Neural progenitor cell (in vitro differentiated cells): ENCODE results near the gene ZNF341. TPM values are rescaled to one million over a fixed set of nuclear protein-coding genes. Genes with fewer than 3 reads are reported as not detected.

Source experiments
- DNase-seq: peaks from one replicate; pipeline ENCODE4 v3.0.0-alpha.2; 2016; ENCODE audit warnings: low spot score
- H2AFZ ChIP-seq: fragments of 200-600 bp; sonication (generic); replicated peaks from 2 replicates; pipeline ENCODE4 v1.6.1; 2016; ENCODE audit warnings: antibody characterized with exemption
- H3F3A ChIP-seq: fragments of 200-600 bp; sonication (generic); 2 replicates; pipeline ENCODE4 v1.6.1; 2016; ENCODE audit warnings: antibody characterized with exemption, low read depth
- H3K27ac ChIP-seq: fragments of 200-600 bp; sonication (generic); 2 replicates; pipeline ENCODE4 v1.5.1; 2016; ENCODE audit warnings: mild to moderate bottlenecking
- H3K27me3 ChIP-seq: fragments of 200-600 bp; sonication (generic); 2 replicates; pipeline ENCODE4 v1.6.1; 2016; ENCODE audit warnings: mild to moderate bottlenecking, moderate library complexity
- H3K36me3 ChIP-seq: fragments of 200-600 bp; sonication (generic); 2 replicates; pipeline ENCODE4 v1.5.1; 2016
- H3K4me1 ChIP-seq: fragments of 200-600 bp; sonication (generic); 2 replicates; pipeline ENCODE4 v1.6.1; 2016; ENCODE audit warnings: mixed run types
- H3K4me2 ChIP-seq: fragments of 200-600 bp; sonication (generic); 2 replicates; pipeline ENCODE4 v1.6.1; 2016
- H3K4me3 ChIP-seq: fragments of 200-600 bp; sonication (generic); 2 replicates; pipeline ENCODE4 v1.5.1; 2016
- H3K79me2 ChIP-seq: fragments of 200-600 bp; sonication (generic); 2 replicates; pipeline ENCODE4 v1.6.1; 2016; ENCODE audit warnings: low read depth
- H3K9ac ChIP-seq: fragments of 200-600 bp; sonication (generic); 2 replicates; pipeline ENCODE4 v1.6.1; 2016
- H3K9me3 ChIP-seq: fragments of 200-600 bp; sonication (generic); 2 replicates; pipeline ENCODE4 v1.5.1; 2016; ENCODE audit warnings: low read depth
- H4K20me1 ChIP-seq: fragments of 200-600 bp; sonication (generic); 2 replicates; pipeline ENCODE4 v1.6.1; 2016; ENCODE audit warnings: low read depth
- H3K27ac Mint-ChIP-seq: 3 replicates; pipeline ENCODE4 v1.8.0; 2021; ENCODE audit warnings: mixed read lengths
- H3K27me3 Mint-ChIP-seq: 2 replicates; pipeline ENCODE4 v1.8.0; 2022; ENCODE audit warnings: low read depth, mild to moderate bottlenecking, inconsistent platforms, moderate library complexity, mixed read lengths; ENCODE audit not compliant: insufficient read depth
- H3K36me3 Mint-ChIP-seq: 3 replicates; pipeline ENCODE4 v1.8.0; 2021; ENCODE audit warnings: mixed read lengths
- H3K4me1 Mint-ChIP-seq: 3 replicates; pipeline ENCODE4 v1.8.0; 2021; ENCODE audit warnings: mixed read lengths
- H3K4me3 Mint-ChIP-seq: 3 replicates; pipeline ENCODE4 v1.8.0; 2021; ENCODE audit warnings: mild to moderate bottlenecking, moderate library complexity, mixed read lengths
- H3K9me3 Mint-ChIP-seq: 3 replicates; pipeline ENCODE4 v1.8.0; 2020; ENCODE audit warnings: mixed read lengths
- CTCF ChIP-seq: fragments of 200-600 bp; sonication (generic); IDR thresholded peaks from 2 replicates; pipeline ENCODE4 v1.5.1; 2017; ENCODE audit warnings: antibody characterized with exemption, mild to moderate bottlenecking
- EZH2 ChIP-seq: fragments of 200-600 bp; sonication (generic); IDR thresholded peaks from 2 replicates; pipeline ENCODE4 v1.6.1; 2017; ENCODE audit warnings: antibody characterized with exemption, mild to moderate bottlenecking, moderate library complexity
- EZH2phosphoT487 ChIP-seq: fragments of 200-600 bp; sonication (generic); IDR thresholded peaks from 2 replicates; pipeline ENCODE4 v1.6.1; 2017; ENCODE audit warnings: antibody characterized with exemption
- total RNA-seq: library from RNA; depleted of rRNA; stranded (reverse); fragments of >200 nt; gene quantifications from 2 replicates; pipeline ENCODE4 v1.2.3, GENCODE V29; 2015; ENCODE audit warnings: low replicate concordance

The ZNF341 gene
- total RNA-seq, 1 donor from 2014 or later: 0.82 TPM

- Histone ChIP-seq H2AFZ (peak overlapping the region; percentile 74), H3K4me1 (peaks cover 10% of the 10 kb centered on the region), H3K9ac (no peak overlapping the region), H3K79me2 (no peaks in the 10 kb centered on the region), H3K4me3 (peak overlapping the region; percentile 43), H4K20me1 (no peaks in the 10 kb centered on the region), H3K27me3 (no peaks in the 10 kb centered on the region), H3F3A (peaks cover 30% of the 10 kb centered on the region), H3K9me3 (peaks cover 7% of the 10 kb centered on the region), H3K4me2 (peak overlapping the region; percentile 91), H3K27ac (peak overlapping the region; percentile 61), H3K36me3 (no peaks in the 10 kb centered on the region)
- no peak for DNase-seq
- peaks cover 12% of the 10 kb centered on the region for H3K27me3 Mint-ChIP-seq
- peaks cover 11% of the 10 kb centered on the region for H3K36me3 Mint-ChIP-seq
- TF ChIP-seq EZH2phosphoT487 (no peak), CTCF (no peak), EZH2 (no peak)
- peak overlapping the region; percentile 83 for H3K4me3 Mint-ChIP-seq
- H3K4me1 Mint-ChIP-seq: peaks cover 19% of the 10 kb centered on the region
- H3K9me3 Mint-ChIP-seq: peaks cover 16% of the 10 kb centered on the region
- peak overlapping the region; percentile 87 for H3K27ac Mint-ChIP-seq
These were observed 572 bp downstream of the ZNF341 start for GRCh38 chr20:33732166-33732970.

- TF ChIP-seq EZH2phosphoT487 (no peak), EZH2 (no peak), CTCF (no peak)
- Histone ChIP-seq H3K79me2 (no peaks in the 10 kb centered on the region), H3K27me3 (no peaks in the 10 kb centered on the region), H3F3A (peaks cover 30% of the 10 kb centered on the region), H3K9me3 (peaks cover 7% of the 10 kb centered on the region), H3K27ac (no peak overlapping the region), H2AFZ (no peak overlapping the region), H3K9ac (no peak overlapping the region), H3K36me3 (no peaks in the 10 kb centered on the region), H3K4me2 (no peak overlapping the region), H4K20me1 (no peaks in the 10 kb centered on the region), H3K4me1 (peaks cover 10% of the 10 kb centered on the region), H3K4me3 (no peak overlapping the region)
- no peak overlapping the region for H3K4me3 Mint-ChIP-seq
- H3K36me3 Mint-ChIP-seq: peaks cover 11% of the 10 kb centered on the region
- H3K27ac Mint-ChIP-seq: peak overlapping the region; percentile 1
- peaks cover 20% of the 10 kb centered on the region for H3K9me3 Mint-ChIP-seq
- H3K4me1 Mint-ChIP-seq: peaks cover 19% of the 10 kb centered on the region
- DNase-seq: no peak
- H3K27me3 Mint-ChIP-seq: peaks cover 12% of the 10 kb centered on the region
These were observed 2.1 kb downstream of the ZNF341 start for GRCh38 chr20:33733654-33734576.

- Mint-ChIP-seq H3K4me1 (peaks cover 16% of the 10 kb centered on the region), H3K9me3 (peaks cover 22% of the 10 kb centered on the region), H3K36me3 (peaks cover 13% of the 10 kb centered on the region), H3K4me3 (peak overlapping the region; percentile 64), H3K27ac (no peak overlapping the region), H3K27me3 (peaks cover 14% of the 10 kb centered on the region)
- Histone ChIP-seq H3K27ac (no peak overlapping the region), H3K36me3 (no peaks in the 10 kb centered on the region), H4K20me1 (no peaks in the 10 kb centered on the region), H3K4me3 (no peak overlapping the region), H3K9ac (no peak overlapping the region), H3K79me2 (no peaks in the 10 kb centered on the region), H3K9me3 (peaks cover 7% of the 10 kb centered on the region), H3K4me2 (no peak overlapping the region), H3F3A (peaks cover 20% of the 10 kb centered on the region), H3K4me1 (peaks cover 10% of the 10 kb centered on the region), H2AFZ (no peak overlapping the region), H3K27me3 (no peaks in the 10 kb centered on the region)
- DNase-seq: no peak
- no peak for TF ChIP-seq EZH2phosphoT487
- TF ChIP-seq EZH2: no peak
- TF ChIP-seq CTCF: no peak
These were observed 5.2 kb downstream of the ZNF341 start for GRCh38 chr20:33736962-33737361.
